H9 (cell line): ENCODE data around the gene VPS35L. TPM values are rescaled to one million over a fixed set of nuclear protein-coding genes. Genes with fewer than 3 reads are reported as not detected.

ENCODE experiments used
- DNase-seq: peaks from one replicate; pipeline ENCODE4 v3.0.0-alpha.2; 2017
- H2AFZ ChIP-seq: one replicate; pipeline ENCODE4 v1.6.1; 2013; ENCODE audit warnings: mild to moderate bottlenecking, low read length, control low read depth, moderate library complexity
- H2AK5ac ChIP-seq: 2 replicates; pipeline ENCODE4 v1.6.1; 2013; ENCODE audit warnings: low read length, control low read depth, mixed read lengths; ENCODE audit not compliant: insufficient read length
- H2BK120ac ChIP-seq: one replicate; pipeline ENCODE4 v1.6.1; 2013; ENCODE audit warnings: low read depth, mild to moderate bottlenecking, low read length, control low read depth, inconsistent platforms; ENCODE audit not compliant: poor library complexity, severe bottlenecking
- H2BK12ac ChIP-seq: 2 replicates; pipeline ENCODE4 v1.6.1; 2013; ENCODE audit warnings: low read length, control low read depth, mixed read lengths, low read depth; ENCODE audit not compliant: insufficient read length
- H2BK15ac ChIP-seq: 2 replicates; pipeline ENCODE4 v1.6.1; 2013; ENCODE audit warnings: low read depth, low read length, control low read depth
- H2BK20ac ChIP-seq: one replicate; pipeline ENCODE4 v1.6.1; 2013; ENCODE audit warnings: low read depth, mild to moderate bottlenecking, low read length, control low read depth, inconsistent platforms; ENCODE audit not compliant: poor library complexity, severe bottlenecking
- H2BK5ac ChIP-seq: 2 replicates; pipeline ENCODE4 v1.6.1; 2013; ENCODE audit warnings: low read length, control low read depth, mixed read lengths; ENCODE audit not compliant: insufficient read length
- H3K14ac ChIP-seq: 2 replicates; pipeline ENCODE4 v1.6.1; 2013; ENCODE audit warnings: low read length, control low read depth; ENCODE audit not compliant: insufficient read depth
- H3K18ac ChIP-seq: 2 replicates; pipeline ENCODE4 v1.6.1; 2013; ENCODE audit warnings: low read depth, mild to moderate bottlenecking, mixed read lengths, low read length, control low read depth; ENCODE audit not compliant: insufficient read length
- H3K23ac ChIP-seq: 2 replicates; pipeline ENCODE4 v1.6.1; 2013; ENCODE audit warnings: low read length, control low read depth, mixed read lengths, low read depth; ENCODE audit not compliant: insufficient read length
- H3K23me2 ChIP-seq: 2 replicates; pipeline ENCODE4 v1.6.1; 2013; ENCODE audit warnings: low read depth, mild to moderate bottlenecking, mixed read lengths, low read length, control low read depth; ENCODE audit not compliant: insufficient read length, poor library complexity, severe bottlenecking
- H3K27ac ChIP-seq: 2 replicates; pipeline ENCODE4 v1.5.1; 2013; ENCODE audit warnings: low read length, control low read depth, mixed read lengths, low read depth; ENCODE audit not compliant: insufficient read length
- H3K27me3 ChIP-seq: 2 replicates; pipeline ENCODE4 v1.6.1; 2013; ENCODE audit warnings: low read length, control low read depth, inconsistent platforms; ENCODE audit not compliant: insufficient read depth
- H3K4ac ChIP-seq: 2 replicates; pipeline ENCODE4 v1.6.1; 2013; ENCODE audit warnings: low read depth, mild to moderate bottlenecking, control low read depth, inconsistent platforms, low read length, moderate library complexity
- H3K4me1 ChIP-seq: 2 replicates; pipeline ENCODE4 v1.6.1; 2013; ENCODE audit warnings: low read length, control low read depth, inconsistent platforms; ENCODE audit not compliant: insufficient read depth
- H3K4me2 ChIP-seq: 2 replicates; pipeline ENCODE4 v1.6.1; 2013; ENCODE audit warnings: low read length, control low read depth, mixed read lengths; ENCODE audit not compliant: insufficient read length, insufficient read depth
- H3K56ac ChIP-seq: 2 replicates; pipeline ENCODE4 v1.6.1; 2013; ENCODE audit warnings: low read depth, mild to moderate bottlenecking, mixed read lengths, low read length, control low read depth; ENCODE audit not compliant: insufficient read length
- H3K79me1 ChIP-seq: 2 replicates; pipeline ENCODE4 v1.6.1; 2013; ENCODE audit warnings: low read depth, mild to moderate bottlenecking, moderate library complexity, low read length, control low read depth, inconsistent platforms; ENCODE audit not compliant: insufficient read depth, poor library complexity, severe bottlenecking
- H3K79me2 ChIP-seq: 2 replicates; pipeline ENCODE4 v1.6.1; 2013; ENCODE audit warnings: low read length, control low read depth, inconsistent platforms; ENCODE audit not compliant: insufficient read depth
- H3K9ac ChIP-seq: 2 replicates; pipeline ENCODE4 v1.6.1; 2013; ENCODE audit warnings: low read length, control low read depth, mixed read lengths; ENCODE audit not compliant: insufficient read length; ENCODE audit errors: extremely low read depth
- H3K9me3 ChIP-seq: one replicate; pipeline ENCODE4 v1.6.1; 2013; ENCODE audit warnings: low read depth, low read length, inconsistent platforms; ENCODE audit not compliant: control insufficient read depth
- H3T11ph ChIP-seq: one replicate; pipeline ENCODE4 v1.6.1; 2013; ENCODE audit warnings: mild to moderate bottlenecking, low read length, control low read depth, inconsistent platforms
- H4K20me1 ChIP-seq: one replicate; pipeline ENCODE4 v1.6.1; 2013; ENCODE audit not compliant: control insufficient read depth, insufficient read length, insufficient read depth
- H4K5ac ChIP-seq: 2 replicates; pipeline ENCODE4 v1.6.1; 2013; ENCODE audit warnings: low read depth, mild to moderate bottlenecking, mixed read lengths, low read length, control low read depth; ENCODE audit not compliant: insufficient read length
- H4K8ac ChIP-seq: replicated peaks from 2 replicates; pipeline ENCODE4 v1.6.1; 2013; ENCODE audit warnings: low read length, control low read depth, mixed read lengths, low read depth; ENCODE audit not compliant: insufficient read length
- H4K91ac ChIP-seq: 2 replicates; pipeline ENCODE4 v1.6.1; 2013; ENCODE audit warnings: low read depth, mild to moderate bottlenecking, moderate library complexity, mixed read lengths, low read length, control low read depth; ENCODE audit not compliant: insufficient read length
- H3K27ac Mint-ChIP-seq, 3 experiments: 2 replicates in 2 of 3; 3 replicates in 1 of 3; pipeline ENCODE4 v1.8.0; 2020 to 2021; ENCODE audit warnings: mixed read lengths in 3 of 3, mild to moderate bottlenecking in 1 of 3, moderate library complexity in 1 of 3
- H3K27me3 Mint-ChIP-seq: 2 replicates; pipeline ENCODE4 v1.8.0; 2021; ENCODE audit warnings: low read depth, mild to moderate bottlenecking, moderate library complexity, mixed read lengths
- H3K36me3 Mint-ChIP-seq, 3 experiments: 2 replicates in 2 of 3; 3 replicates in 1 of 3; pipeline ENCODE4 v1.8.0; 2020 to 2021; ENCODE audit warnings: low read depth in 3 of 3, mixed read lengths in 3 of 3; ENCODE audit not compliant: insufficient read depth in 1 of 3
- H3K4me1 Mint-ChIP-seq, 2 experiments: 2 replicates each; pipeline ENCODE4 v1.8.0; 2020; ENCODE audit warnings: mixed read lengths in 2 of 2
- H3K4me3 Mint-ChIP-seq, 2 experiments: 2 replicates in 1 of 2; 3 replicates in 1 of 2; pipeline ENCODE4 v1.8.0; 2020 to 2021; ENCODE audit warnings: mild to moderate bottlenecking in 2 of 2, mixed read lengths in 2 of 2, moderate library complexity in 1 of 2
- H3K9me3 Mint-ChIP-seq, 2 experiments: 2 replicates in 1 of 2; 3 replicates in 1 of 2; pipeline ENCODE4 v1.8.0; 2020; ENCODE audit warnings: mild to moderate bottlenecking in 2 of 2, mixed read lengths in 2 of 2, moderate library complexity in 1 of 2
- CTCF ChIP-seq: fragments of 200-600 bp; sonication (generic); conservative IDR thresholded peaks from 3 replicates; pipeline ENCODE4 v1.8.0; 2021; ENCODE audit warnings: antibody characterized with exemption, mild to moderate bottlenecking
- total RNA-seq: library from RNA; stranded (reverse); gene quantifications from 2 replicates; pipeline ENCODE4 v1.2.1, GENCODE V29; 2021

VPS35L gene
- total RNA-seq, 1 experiment from 2014 or later: 58.4 TPM

DNA sequence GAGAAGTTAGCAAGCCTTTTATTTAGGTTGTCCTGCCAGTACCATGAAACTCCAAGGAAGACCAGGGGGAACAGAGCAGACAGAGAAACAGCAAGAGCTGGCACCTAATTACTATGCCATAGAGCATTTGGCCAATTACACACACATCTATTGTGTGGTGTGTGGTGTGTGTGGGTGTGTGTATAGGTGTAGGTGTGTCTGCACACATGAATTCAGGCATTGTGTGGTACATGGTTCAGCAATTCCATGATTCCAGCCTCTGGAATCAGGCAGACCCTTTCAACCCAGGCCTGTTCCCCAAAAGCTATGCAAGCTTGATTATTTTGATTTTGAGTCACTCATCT lies 188.3 kb downstream of the VPS35L start:
- Histone ChIP-seq H3K27ac (no peak overlapping the region), H4K8ac (no peak overlapping the region), H3K56ac (no peak overlapping the region), H3K4me1 (no peaks in the 10 kb centered on the region), H3K14ac (no peak overlapping the region), H2BK120ac (no peak overlapping the region), H2BK5ac (no peak overlapping the region), H2BK20ac (no peak overlapping the region), H2AK5ac (no peak overlapping the region), H3K79me1 (no peaks in the 10 kb centered on the region), H2AFZ (no peak overlapping the region), H3K4me2 (no peak overlapping the region), H3K4ac (no peak overlapping the region), H4K5ac (no peak overlapping the region), H3K27me3 (no peaks in the 10 kb centered on the region), H3K18ac (no peak overlapping the region), H4K91ac (no peak overlapping the region), H3K9me3 (no peaks in the 10 kb centered on the region), H3K79me2 (no peaks in the 10 kb centered on the region), H2BK15ac (no peak overlapping the region), H3K23me2 (no peaks in the 10 kb centered on the region), H3K23ac (no peak overlapping the region), H4K20me1 (no peaks in the 10 kb centered on the region), H2BK12ac (no peak overlapping the region), H3T11ph (no peak overlapping the region), H3K9ac (no peak overlapping the region)
- Mint-ChIP-seq H3K27me3 (no peaks in the 10 kb centered on the region), H3K36me3 (no peaks in the 10 kb centered on the region), H3K9me3 (no peaks in the 10 kb centered on the region), H3K27ac (no peak overlapping the region), H3K4me3 (no peak overlapping the region), H3K4me1 (peaks cover 2 to 7% of the 10 kb centered on the region in 2 experiments; a peak in 2 of 4 replicates)
- DNase-seq: no peak
- TF ChIP-seq CTCF: no peak
